Heart right ventricle (tissue), 16 donors: Measurements from ENCODE around the gene UBN2. TPM values are rescaled to one million over a fixed set of nuclear protein-coding genes. Genes with fewer than 3 reads are reported as not detected.
"Not testable (repeated sequence)": the region's sequence is repeated elsewhere in the genome, so short reads cannot be mapped to it uniquely, and the experiment has no call there.

Experiments used
- ATAC-seq, 8 donors: fragments of 200-7000 bp; cut with Tn5 transposase; one replicate each; pipeline ENCODE4 v1.9.1; 2020; ENCODE audit warnings: mild to moderate bottlenecking in 8 of 8, moderate library complexity in 8 of 8, moderate number of reproducible peaks in 1 of 8
- DNase-seq, 2 donors: peaks; one replicate each; pipeline ENCODE4 v3.0.0-alpha.2; 2020
- H3K27ac ChIP-seq, 10 donors: fragments of 200-600 bp; sonication (generic) in 2 of 10; one replicate each; pipeline versions ENCODE4 v1.5.0 to v1.8.0; 2020 to 2022; ENCODE audit warnings: mild to moderate bottlenecking in 3 of 10
- H3K27me3 ChIP-seq, 7 donors: fragments of 200-600 bp; one replicate each; pipeline ENCODE4 v1.8.0; 2021 to 2022; ENCODE audit warnings: mild to moderate bottlenecking in 2 of 7
- H3K36me3 ChIP-seq, 9 donors: fragments of 200-600 bp; sonication (generic) in 1 of 9; one replicate each; pipeline versions ENCODE4 v1.5.0 to v1.8.0; 2020 to 2022; ENCODE audit warnings: mild to moderate bottlenecking in 2 of 9
- H3K4me1 ChIP-seq, 9 donors: fragments of 200-600 bp; sonication (generic) in 1 of 9; one replicate each; pipeline versions ENCODE4 v1.5.0 to v1.8.0; 2020 to 2022; ENCODE audit warnings: mild to moderate bottlenecking in 4 of 9
- H3K4me3 ChIP-seq, 10 donors: fragments of 200-600 bp; sonication (generic) in 2 of 10; one replicate each; pipeline versions ENCODE4 v1.5.0 to v1.8.0; 2020 to 2022; ENCODE audit warnings: mild to moderate bottlenecking in 7 of 10, moderate library complexity in 2 of 10
- H3K9me3 ChIP-seq, 11 donors: fragments of 200-600 bp in 10 of 11; sonication (generic) in 2 of 11; one replicate each; pipeline versions ENCODE4 v1.5.0 to v1.8.0; 2013 to 2022; ENCODE audit warnings: mild to moderate bottlenecking in 2 of 11, control low read depth in 1 of 11, moderate library complexity in 1 of 11
- WGBS, 2 donors: extraction: QIAGEN DNeasy Blood & Tissue Kit; methylation state at CpG; one replicate each; pipeline ENCODE4 v1.1.7; 2013; ENCODE audit warnings: inconsistent platforms in 1 of 2; 5-methylcytosine and 5-hydroxymethylcytosine counted together
- intact Hi-C, 10 donors: fragments of 100-400 bp; cut with DNase I; formaldehyde crosslinking; loops; one replicate each; pipeline versions ENCODE4 v1.11.1 to v1.14.2; 2022
- polyA plus RNA-seq, 2 donors: library from polyadenylated mRNA; stranded (reverse); fragments of 200-250 nt; gene quantifications; one replicate each; pipeline ENCODE4 v1.2.3, GENCODE V29; 2013
- total RNA-seq, 10 donors: library from RNA; stranded (reverse); fragmentation: NEBNext Ultra II Directional in 3 of 10; extraction: Animal tissue kit (Norgen Biotek cat#: 25700) in 3 of 10; gene quantifications; one replicate each; pipeline versions ENCODE4 v1.2.1 to v1.2.4, GENCODE V29; 2021 to 2023
- TF ChIP-seq, protein P1 (sequence below), 9 donors: fragments of 200-600 bp; sonication (generic) in 2 of 9; IDR thresholded peaks; one replicate each; pipeline versions ENCODE4 v1.5.0 to v1.8.0; 2021 to 2022; ENCODE audit warnings: antibody characterized with exemption in 9 of 9, mild to moderate bottlenecking in 5 of 9, moderate library complexity in 1 of 9
- donor health status: Arrhythmogenic right ventricular cardiomyopathy.
- donor health status: ischemic (EF 13 %, LVEDD 7.1; RV severe dilation, severe dysfunction).
- donor health status: healthy with polysubstance abuse.
- donor health status: DM: no; HTN: yes; CAD: no.
- donor health status: DM: no; HTN: no; CAD: no.
- donor health status: ischemic (EF 25% LVEDD 6.9; RV normal size, moderate dysfunction).
- donor health status: ischemic (EF 25% LVEDD 5.7; RV mildly dilated, moderate dysfunction).
- donor health status: healthy.
- donor health status: DM: yes; HTN: yes; CAD: no.
- donor health status: Ischemic cardiomyopathy.
- donor health status: ischemic (EF 35%, LVEDD 5.7; RV mildly dilated, moderate dysfunction).
- donor health status: nonischemic (EF 11% LVEDD 7.7; RV severe dilation, severe dysfunction).
- donor health status: DM: yes; HTN: yes; CAD: no.
- donor health status: PGD.
- donor health status: ischemic (EF 29% LVEDD 5.4; RV normal size, mild dysfunction).
- donor health status: nonischemic (EF 23%, LVEDD 6.1; RV moderate dilation, normal function).

UBN2 gene
- total and polyA plus RNA-seq, 12 donors = 1.3 to 27.0 (median 21.4) TPM

- ATAC-seq = no peak
- no peak overlapping the region for H3K27ac ChIP-seq
- intact Hi-C loops = no loop called here
- H3K9me3 ChIP-seq = no peaks in the 10 kb centered on the region
- no peaks in the 10 kb centered on the region for H3K27me3 ChIP-seq
- H3K4me3 ChIP-seq = no peak overlapping the region
- H3K4me1 ChIP-seq = no peaks in the 10 kb centered on the region
- no peak for DNase-seq
- H3K36me3 ChIP-seq = peaks cover 0 to 80% (median 10%) of the 10 kb centered on the region in 9 donors
- TF ChIP-seq, protein P1, sequence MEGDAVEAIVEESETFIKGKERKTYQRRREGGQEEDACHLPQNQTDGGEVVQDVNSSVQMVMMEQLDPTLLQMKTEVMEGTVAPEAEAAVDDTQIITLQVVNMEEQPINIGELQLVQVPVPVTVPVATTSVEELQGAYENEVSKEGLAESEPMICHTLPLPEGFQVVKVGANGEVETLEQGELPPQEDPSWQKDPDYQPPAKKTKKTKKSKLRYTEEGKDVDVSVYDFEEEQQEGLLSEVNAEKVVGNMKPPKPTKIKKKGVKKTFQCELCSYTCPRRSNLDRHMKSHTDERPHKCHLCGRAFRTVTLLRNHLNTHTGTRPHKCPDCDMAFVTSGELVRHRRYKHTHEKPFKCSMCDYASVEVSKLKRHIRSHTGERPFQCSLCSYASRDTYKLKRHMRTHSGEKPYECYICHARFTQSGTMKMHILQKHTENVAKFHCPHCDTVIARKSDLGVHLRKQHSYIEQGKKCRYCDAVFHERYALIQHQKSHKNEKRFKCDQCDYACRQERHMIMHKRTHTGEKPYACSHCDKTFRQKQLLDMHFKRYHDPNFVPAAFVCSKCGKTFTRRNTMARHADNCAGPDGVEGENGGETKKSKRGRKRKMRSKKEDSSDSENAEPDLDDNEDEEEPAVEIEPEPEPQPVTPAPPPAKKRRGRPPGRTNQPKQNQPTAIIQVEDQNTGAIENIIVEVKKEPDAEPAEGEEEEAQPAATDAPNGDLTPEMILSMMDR (IDR thresholded peaks at IDR 0.05) = no peak
- 76 to 79% methylated on average over 1 of the region's 1 CpG for WGBS, 2 donors
These were observed 73.5 kb downstream of the UBN2 start for GRCh38 chr7:139304517-139304916.

DNA sequence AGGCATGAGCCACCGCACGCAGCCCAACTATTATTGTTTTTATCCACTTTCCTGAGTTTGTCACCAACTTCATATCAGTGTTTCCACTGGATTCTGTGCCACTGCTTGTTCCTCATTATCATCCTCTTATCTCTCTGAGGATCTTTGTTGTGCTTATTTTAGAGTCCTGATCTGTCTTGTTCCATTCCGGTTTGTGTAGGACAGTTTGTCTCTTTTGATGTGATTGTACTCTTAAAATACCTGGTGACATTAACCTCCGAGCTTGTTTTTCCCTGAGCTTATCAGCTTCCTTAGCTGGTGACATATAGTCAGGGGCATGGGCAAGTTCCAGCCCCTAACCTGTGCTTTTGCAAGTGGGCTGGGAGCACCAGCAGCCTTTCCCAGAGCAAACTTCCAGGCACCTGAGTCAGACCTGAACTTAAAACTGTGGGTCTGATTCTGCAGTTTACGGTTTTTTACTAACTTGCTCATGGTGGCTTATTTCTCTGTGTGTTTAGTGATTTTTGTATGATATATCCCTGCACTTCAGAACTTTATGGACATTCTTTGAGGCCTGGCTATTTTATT lies 87.0 kb downstream of the UBN2 start:
- Histone ChIP-seq H3K9me3 (no peaks in the 10 kb centered on the region), H3K27ac (no peak overlapping the region), H3K36me3 (no peaks in the 10 kb centered on the region), H3K27me3 (no peaks in the 10 kb centered on the region), H3K4me1 (no peaks in the 10 kb centered on the region), H3K4me3 (no peak overlapping the region)
- intact Hi-C loops = no loop called here
- peak in 1 of 8 donors; percentile 19 for ATAC-seq
- DNase-seq = no peak
- TF ChIP-seq, protein P1 (IDR thresholded peaks at IDR 0.05) = no peak
- 71 to 74% methylated on average over 5 of the region's 5 CpGs for WGBS, 2 donors

DNA sequence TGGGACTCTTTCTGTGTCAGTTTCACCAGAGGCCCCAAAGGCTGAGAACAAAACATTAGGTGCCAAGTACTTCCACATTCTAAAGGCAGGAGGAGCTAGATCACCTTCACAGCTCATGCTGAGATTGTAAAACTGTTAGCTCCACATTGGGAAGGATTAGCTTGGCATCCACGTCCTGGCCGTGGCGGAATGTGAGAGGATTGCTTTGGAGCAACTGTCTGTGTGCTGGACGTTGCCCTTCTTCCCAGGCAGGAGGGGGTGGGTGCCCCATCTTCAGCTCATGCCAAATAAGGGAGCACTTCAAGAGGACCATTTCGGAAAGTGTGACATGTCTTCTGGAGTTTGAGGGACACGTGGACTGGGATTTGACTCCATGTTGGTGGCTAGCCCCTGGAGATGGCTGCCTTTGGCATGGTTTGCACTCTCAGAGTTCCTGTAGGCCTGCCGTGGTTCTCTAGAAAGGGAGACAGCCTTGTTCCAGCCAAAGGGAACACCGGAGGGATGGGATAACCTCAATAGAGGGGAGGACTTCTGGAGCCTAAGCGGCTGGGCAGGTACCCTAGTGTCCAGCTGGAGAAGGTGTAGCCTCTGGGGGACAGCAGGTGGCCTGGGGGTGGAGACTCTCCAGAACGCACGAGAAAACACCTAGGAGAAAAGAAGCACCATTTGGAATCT lies 90.2 kb downstream of the UBN2 start:
- no peak for ATAC-seq
- intact Hi-C loops = no loop called here
- Histone ChIP-seq H3K36me3 (no peaks in the 10 kb centered on the region), H3K9me3 (no peaks in the 10 kb centered on the region), H3K4me1 (no peaks in the 10 kb centered on the region), H3K27me3 (no peaks in the 10 kb centered on the region), H3K4me3 (no peak overlapping the region), H3K27ac (no peak overlapping the region)
- no peak for DNase-seq
- TF ChIP-seq, protein P1 (IDR thresholded peaks at IDR 0.05) = peak in 3 of 9 donors; percentile 5 to 17 (median 7)
- WGBS, 2 donors = 65 to 69% methylated on average over 11 of the region's 11 CpGs

DNA sequence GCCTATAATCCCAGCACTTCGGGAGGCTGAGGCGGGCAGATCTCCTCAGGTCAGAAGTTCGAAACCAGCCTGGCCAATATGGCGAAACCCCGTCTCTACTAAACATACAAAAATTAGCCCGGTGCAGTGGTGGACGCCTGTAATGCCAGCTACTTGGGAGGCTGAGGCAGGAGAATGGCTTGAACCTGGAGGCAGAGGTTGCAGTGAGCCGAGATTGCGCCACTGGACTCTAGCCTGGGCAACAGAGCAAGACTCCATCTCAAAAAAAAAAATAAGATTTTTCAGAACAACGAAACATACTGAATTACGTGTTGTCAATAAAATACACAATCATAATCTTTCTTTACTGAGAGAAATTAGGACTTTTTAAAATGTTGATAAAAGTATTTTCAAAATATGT lies 93.7 kb downstream of the UBN2 start:
- H3K27ac ChIP-seq, H3K4me1 ChIP-seq, H3K27me3 ChIP-seq, H3K36me3 ChIP-seq, H3K9me3 ChIP-seq, H3K4me3 ChIP-seq, ATAC-seq, intact Hi-C loops, DNase-seq: not testable (repeated sequence)
- WGBS, 2 donors = 95 to 97% methylated on average over 11 of the region's 11 CpGs

GRCh38 chr7:139328375-139328774 lies 97.3 kb downstream of the UBN2 start:
- no peak for DNase-seq
- intact Hi-C loops = no loop called here
- Histone ChIP-seq H3K36me3 (no peaks in the 10 kb centered on the region), H3K27me3 (no peaks in the 10 kb centered on the region), H3K27ac (no peak overlapping the region), H3K9me3 (no peaks in the 10 kb centered on the region), H3K4me1 (no peaks in the 10 kb centered on the region), H3K4me3 (no peak overlapping the region)
- ATAC-seq = no peak
- TF ChIP-seq, protein P1 (IDR thresholded peaks at IDR 0.05) = no peak
- 57 to 75% methylated on average over 2 of the region's 2 CpGs for WGBS, 2 donors
